Right lung (tissue), 5 donors: ENCODE data around the gene ADK. TPM values are rescaled to one million over a fixed set of nuclear protein-coding genes. Genes with fewer than 3 reads are reported as not detected.

Experiments used
- DNase-seq, 2 donors: peaks; one replicate each; pipeline ENCODE4 v3.0.0-alpha.2; 2013
- polyA plus RNA-seq, 5 donors: library from polyadenylated mRNA; unstranded; fragments of 120-200 nt; gene quantifications; one replicate each; pipeline versions ENCODE4 v1.2.1 to v1.2.3, GENCODE V29; 2013; ENCODE audit warnings: inconsistent platforms in 1 of 5, low replicate concordance in 1 of 5; ENCODE audit not compliant: insufficient read length in 5 of 5, insufficient read depth in 1 of 5

The ADK gene
- polyA plus RNA-seq, 5 donors, result 44.0 to 74.0 (median 58.8) TPM

GRCh38 chr10:74736029-74736428 lies 585.0 kb downstream of the ADK start:
- DNase-seq, result no peak

GRCh38 chr10:74738052-74738451 lies 587.0 kb downstream of the ADK start:
- DNase-seq, result no peak

GRCh38 chr10:74738542-74738941 lies 587.5 kb downstream of the ADK start:
- DNase-seq, result no peak

GRCh38 chr10:74738985-74739567 lies 588.1 kb downstream of the ADK start:
- no peak for DNase-seq

GRCh38 chr10:74743401-74743800 lies 592.4 kb downstream of the ADK start:
- no peak for DNase-seq

- no peak for DNase-seq
Measured at GRCh38 chr10:74745449-74745848, 594.4 kb downstream of the ADK start.

GRCh38 chr10:74746813-74747212 lies 595.8 kb downstream of the ADK start:
- DNase-seq, result no peak

GRCh38 chr10:74748468-74749031 lies 597.5 kb downstream of the ADK start:
- no peak for DNase-seq

GRCh38 chr10:74750848-74751274 lies 599.8 kb downstream of the ADK start:
- DNase-seq, result no peak

- DNase-seq, result no peak
Measured at GRCh38 chr10:74752371-74753040, 601.5 kb downstream of the ADK start.

- no peak for DNase-seq
Measured at GRCh38 chr10:74753442-74754211, 602.6 kb downstream of the ADK start.

- DNase-seq, result no peak
Measured at GRCh38 chr10:74754381-74754821, 603.4 kb downstream of the ADK start.

GRCh38 chr10:74755273-74755672 lies 604.3 kb downstream of the ADK start:
- DNase-seq, result no peak

Other genes with a start within 250 kb of the ADK start
- gene PLAU, start 240.1 kb upstream of the ADK start, polyA plus RNA-seq, result 1 to 10 TPM; 1.3 to 3.2 (median 1.8) TPM
- 100 to 1,000 TPM in 1 of 5 donors, 10 to 100 TPM in 4; 80.0 to 101 (median 96.6) TPM for gene VCL, start 153.1 kb upstream of the ADK start, polyA plus RNA-seq
- gene AP3M1, start 393 bp upstream of the ADK start, polyA plus RNA-seq, result 10 to 100 TPM; 40.5 to 56.2 (median 54.9) TPM